ENCODE measurements around the gene SCYL1. TPM values are rescaled to one million over a fixed set of nuclear protein-coding genes. Genes with fewer than 3 reads are reported as not detected.

SCYL1 gene
- total RNA-seq, 1 donor from 2014 or later: 16.9 TPM

GRCh38 chr11:65502555-65503367 is 22.1 kb upstream of the SCYL1 start:
- Mint-ChIP-seq H3K36me3 (peaks cover 27% of the 10 kb centered on the region), H3K9me3 (peaks cover 4% of the 10 kb centered on the region), H3K27ac (peak overlapping the region; percentile 16), H3K4me1 (peaks cover 34% of the 10 kb centered on the region), H3K4me3 (no peak overlapping the region), H3K27me3 (ENCODE audit: insufficient read depth, low read depth) (peaks cover 28% of the 10 kb centered on the region)
- H3K79me2 ChIP-seq (ENCODE audit: low read depth): peaks cover 100% of the 10 kb centered on the region
- H3K9me3 ChIP-seq (ENCODE audit: low read depth): no peaks in the 10 kb centered on the region
- H3K36me3 ChIP-seq: peaks cover 72% of the 10 kb centered on the region
- H3K4me2 ChIP-seq: peak overlapping the region; percentile 98
- H4K20me1 ChIP-seq (ENCODE audit: low read depth): peaks cover 88% of the 10 kb centered on the region
- H3K9ac ChIP-seq: peak overlapping the region; percentile 100
- TF ChIP-seq CTCF (IDR thresholded peaks at IDR 0.05): no peak
- TF ChIP-seq EZH2 (IDR thresholded peaks at IDR 0.05): no peak
- peak overlapping the region; percentile 93 for H3K4me3 ChIP-seq
- peaks cover 98% of the 10 kb centered on the region for H3F3A ChIP-seq (ENCODE audit: low read depth)
- peak overlapping the region; percentile 12 for H3K27ac ChIP-seq
- DNase-seq (ENCODE audit: low spot score): no peak
- H2AFZ ChIP-seq (replicated peaks): no peak overlapping the region
- peaks cover 7% of the 10 kb centered on the region for H3K4me1 ChIP-seq
- no peaks in the 10 kb centered on the region for H3K27me3 ChIP-seq

- Histone ChIP-seq H3K9me3 (ENCODE audit: low read depth) (no peaks in the 10 kb centered on the region), H3K9ac (peak overlapping the region; percentile 100), H3K4me2 (peak overlapping the region; percentile 98), H3F3A (ENCODE audit: low read depth) (peaks cover 98% of the 10 kb centered on the region), H3K36me3 (peaks cover 72% of the 10 kb centered on the region), H3K4me3 (peak overlapping the region; percentile 93), H4K20me1 (ENCODE audit: low read depth) (peaks cover 91% of the 10 kb centered on the region), H3K4me1 (peaks cover 7% of the 10 kb centered on the region), H3K79me2 (ENCODE audit: low read depth) (peaks cover 96% of the 10 kb centered on the region), H3K27ac (peak overlapping the region; percentile 15), H3K27me3 (no peaks in the 10 kb centered on the region), H2AFZ (replicated peaks) (no peak overlapping the region)
- TF ChIP-seq EZH2phosphoT487 (IDR thresholded peaks at IDR 0.05) (no peak), EZH2 (IDR thresholded peaks at IDR 0.05) (no peak), CTCF (IDR thresholded peaks at IDR 0.05) (no peak)
- no peak overlapping the region for H3K27ac Mint-ChIP-seq
- H3K36me3 Mint-ChIP-seq: peaks cover 27% of the 10 kb centered on the region
- H3K4me1 Mint-ChIP-seq: peaks cover 34% of the 10 kb centered on the region
- H3K4me3 Mint-ChIP-seq: no peak overlapping the region
- H3K27me3 Mint-ChIP-seq (ENCODE audit: insufficient read depth, low read depth): peaks cover 30% of the 10 kb centered on the region
- no peak for DNase-seq (ENCODE audit: low spot score)
- H3K9me3 Mint-ChIP-seq: peaks cover 4% of the 10 kb centered on the region
These were observed 21.4 kb upstream of the SCYL1 start for GRCh38 chr11:65503368-65503948.

- H2AFZ ChIP-seq (replicated peaks): no peak overlapping the region
- DNase-seq (ENCODE audit: low spot score): no peak
- H3K9me3 Mint-ChIP-seq: peaks cover 4% of the 10 kb centered on the region
- peak overlapping the region; percentile 98 for H3K4me2 ChIP-seq
- no peaks in the 10 kb centered on the region for H3K9me3 ChIP-seq (ENCODE audit: low read depth)
- H3F3A ChIP-seq (ENCODE audit: low read depth): peaks cover 98% of the 10 kb centered on the region
- no peak for TF ChIP-seq CTCF (IDR thresholded peaks at IDR 0.05)
- TF ChIP-seq EZH2phosphoT487 (IDR thresholded peaks at IDR 0.05): no peak
- TF ChIP-seq EZH2 (IDR thresholded peaks at IDR 0.05): no peak
- H3K27ac ChIP-seq: peak overlapping the region; percentile 67
- H3K79me2 ChIP-seq (ENCODE audit: low read depth): peaks cover 90% of the 10 kb centered on the region
- peaks cover 7% of the 10 kb centered on the region for H3K4me1 ChIP-seq
- peaks cover 30% of the 10 kb centered on the region for H3K27me3 Mint-ChIP-seq (ENCODE audit: insufficient read depth, low read depth)
- H3K4me3 Mint-ChIP-seq: no peak overlapping the region
- peaks cover 72% of the 10 kb centered on the region for H3K36me3 ChIP-seq
- H3K27ac Mint-ChIP-seq: no peak overlapping the region
- H3K4me1 Mint-ChIP-seq: peaks cover 34% of the 10 kb centered on the region
- peaks cover 27% of the 10 kb centered on the region for H3K36me3 Mint-ChIP-seq
- peak overlapping the region; percentile 93 for H3K4me3 ChIP-seq
- H3K9ac ChIP-seq: peak overlapping the region; percentile 100
- H4K20me1 ChIP-seq (ENCODE audit: low read depth): peaks cover 89% of the 10 kb centered on the region
- no peaks in the 10 kb centered on the region for H3K27me3 ChIP-seq
These were observed 20.8 kb upstream of the SCYL1 start for GRCh38 chr11:65503949-65504673.

Measured in neural progenitor cell (in vitro differentiated cells).